Smooth muscle cell (in vitro differentiated cells): ENCODE data around the gene PRUNE2. TPM values are rescaled to one million over a fixed set of nuclear protein-coding genes. Genes with fewer than 3 reads are reported as not detected.

Source experiments
- DNase-seq: peaks from one replicate; lab custom pipeline; 2025; ENCODE audit not compliant: unreplicated experiment; lab: John Stamatoyannopoulos, UW
- H2AFZ ChIP-seq: fragments of 200-600 bp; sonication (generic); 2 replicates; pipeline ENCODE4 v1.6.0; 2016; ENCODE audit warnings: antibody characterized with exemption, low read depth, mild to moderate bottlenecking
- H3F3A ChIP-seq: fragments of 200-600 bp; sonication (generic); 2 replicates; pipeline ENCODE4 v1.6.0; 2017; ENCODE audit warnings: antibody characterized with exemption, low read depth
- H3K27ac ChIP-seq: fragments of 200-600 bp; sonication (generic); 2 replicates; pipeline ENCODE4 v1.5.1; 2016; ENCODE audit warnings: low read depth, mild to moderate bottlenecking
- H3K27me3 ChIP-seq: fragments of 200-600 bp; sonication (generic); 2 replicates; pipeline ENCODE4 v1.6.1; 2016; ENCODE audit warnings: low read depth, mild to moderate bottlenecking
- H3K36me3 ChIP-seq: fragments of 200-600 bp; sonication (generic); 2 replicates; pipeline ENCODE4 v1.5.1; 2016; ENCODE audit warnings: low read depth
- H3K4me1 ChIP-seq: fragments of 200-600 bp; sonication (generic); 2 replicates; pipeline ENCODE4 v1.5.1; 2016; ENCODE audit warnings: low read depth
- H3K4me2 ChIP-seq: fragments of 200-600 bp; sonication (generic); 2 replicates; pipeline ENCODE4 v1.6.0; 2016; ENCODE audit warnings: mild to moderate bottlenecking
- H3K4me3 ChIP-seq: fragments of 200-600 bp; sonication (generic); 2 replicates; pipeline ENCODE4 v1.5.1; 2016; ENCODE audit warnings: mild to moderate bottlenecking
- H3K79me2 ChIP-seq: fragments of 200-600 bp; sonication (generic); 2 replicates; pipeline ENCODE4 v1.6.0; 2016; ENCODE audit warnings: low read depth, mild to moderate bottlenecking
- H3K9ac ChIP-seq: fragments of 200-600 bp; sonication (generic); 2 replicates; pipeline ENCODE4 v1.6.0; 2016; ENCODE audit warnings: low read depth
- H3K9me3 ChIP-seq: fragments of 200-600 bp; sonication (generic); replicated peaks from 2 replicates; pipeline ENCODE4 v1.5.1; 2016; ENCODE audit warnings: low read depth
- H4K20me1 ChIP-seq: fragments of 200-600 bp; sonication (generic); 2 replicates; pipeline ENCODE4 v1.6.0; 2016; ENCODE audit warnings: low read depth
- CTCF ChIP-seq: fragments of 200-600 bp; sonication (generic); IDR thresholded peaks from 2 replicates; pipeline ENCODE4 v1.5.1; 2017; ENCODE audit warnings: borderline replicate concordance, mild to moderate bottlenecking, antibody characterized with exemption; ENCODE audit not compliant: insufficient read depth, poor library complexity, severe bottlenecking
- WGBS: methylation state at CpG from one replicate; pipeline ENCODE4 v1.1.7; 2016; ENCODE audit warnings: low lambda C conversion rate; 5-methylcytosine and 5-hydroxymethylcytosine counted together
- polyA plus RNA-seq: library from polyadenylated mRNA; unstranded; fragments of >200 nt; fragmentation: Nextera tagmentation; extraction: Ambion mirVana; gene quantifications from 2 replicates; pipeline ENCODE4 v1.2.1, GENCODE V29; 2016
- total RNA-seq: library from RNA; depleted of rRNA; stranded (reverse); fragments of >200 nt; gene quantifications from 2 replicates; pipeline ENCODE4 v1.2.3, GENCODE V29; 2014

Gene PRUNE2
- total and polyA plus RNA-seq, 2 experiments from 2014 or later = 0.79 to 1.9 TPM

GRCh38 chr9:76785501-76785900, 120.4 kb downstream of the PRUNE2 start:
- Histone ChIP-seq H3K4me3 (no peak overlapping the region), H3K9ac (no peak overlapping the region), H2AFZ (no peak overlapping the region), H3K4me1 (no peaks in the 10 kb centered on the region), H3K9me3 (no peaks in the 10 kb centered on the region), H3K27ac (no peak overlapping the region), H3K36me3 (no peaks in the 10 kb centered on the region), H3K27me3 (no peaks in the 10 kb centered on the region), H3K4me2 (no peak overlapping the region), H3K79me2 (no peaks in the 10 kb centered on the region), H4K20me1 (no peaks in the 10 kb centered on the region), H3F3A (no peaks in the 10 kb centered on the region)
- no peak for TF ChIP-seq CTCF
- 100% methylated on average over 1 of the region's 1 CpG for WGBS
- DNase-seq = no peak

GRCh38 chr9:76784881-76785280, 121.0 kb downstream of the PRUNE2 start:
- H3K9ac ChIP-seq = no peak overlapping the region
- H3F3A ChIP-seq = no peaks in the 10 kb centered on the region
- H3K4me3 ChIP-seq = no peak overlapping the region
- H3K9me3 ChIP-seq = no peaks in the 10 kb centered on the region
- H3K4me2 ChIP-seq = no peak overlapping the region
- H3K36me3 ChIP-seq = no peaks in the 10 kb centered on the region
- DNase-seq = no peak
- no peak for TF ChIP-seq CTCF
- no peaks in the 10 kb centered on the region for H3K79me2 ChIP-seq
- H3K27me3 ChIP-seq = no peaks in the 10 kb centered on the region
- H4K20me1 ChIP-seq = no peaks in the 10 kb centered on the region
- H3K27ac ChIP-seq = no peak overlapping the region
- no peak overlapping the region for H2AFZ ChIP-seq
- H3K4me1 ChIP-seq = no peaks in the 10 kb centered on the region

GRCh38 chr9:76772686-76773445, 133.0 kb downstream of the PRUNE2 start:
- H3F3A ChIP-seq = no peaks in the 10 kb centered on the region
- no peak overlapping the region for H3K9ac ChIP-seq
- no peaks in the 10 kb centered on the region for H3K27me3 ChIP-seq
- DNase-seq = no peak
- no peak overlapping the region for H3K4me2 ChIP-seq
- no peaks in the 10 kb centered on the region for H4K20me1 ChIP-seq
- no peak for TF ChIP-seq CTCF
- no peaks in the 10 kb centered on the region for H3K4me1 ChIP-seq
- 84% methylated on average over 5 of the region's 5 CpGs for WGBS
- H3K27ac ChIP-seq = no peak overlapping the region
- H3K79me2 ChIP-seq = no peaks in the 10 kb centered on the region
- H3K36me3 ChIP-seq = no peaks in the 10 kb centered on the region
- no peaks in the 10 kb centered on the region for H3K9me3 ChIP-seq
- H2AFZ ChIP-seq = no peak overlapping the region
- no peak overlapping the region for H3K4me3 ChIP-seq

GRCh38 chr9:76766126-76766525, 139.8 kb downstream of the PRUNE2 start:
- Histone ChIP-seq H3K9me3 (no peaks in the 10 kb centered on the region), H3K9ac (no peak overlapping the region), H3K4me1 (no peaks in the 10 kb centered on the region), H3K27me3 (no peaks in the 10 kb centered on the region), H3F3A (no peaks in the 10 kb centered on the region), H3K79me2 (no peaks in the 10 kb centered on the region), H3K4me3 (no peak overlapping the region), H4K20me1 (no peaks in the 10 kb centered on the region), H3K36me3 (no peaks in the 10 kb centered on the region), H3K4me2 (no peak overlapping the region), H2AFZ (no peak overlapping the region), H3K27ac (no peak overlapping the region)
- 74% methylated on average over 3 of the region's 3 CpGs for whole genome bisulfite sequencing
- DNase-seq = no peak
- no peak for TF ChIP-seq CTCF
